GM12878 (cell line): Measurements from ENCODE around the gene STK11. TPM values are rescaled to one million over a fixed set of nuclear protein-coding genes. Genes with fewer than 3 reads are reported as not detected.

Experiments used
- ATAC-seq: fragments of 200-7000 bp; cut with Tn5 transposase; 3 replicates; pipeline ENCODE4 v1.9.1; 2020; ENCODE audit warnings: mild to moderate bottlenecking, moderate library complexity
- BruUV-seq: library from RNA; stranded (reverse); fragments of 400-500 nt; replicated peaks from 2 replicates; lab custom pipeline; 2021; lab: Mats Ljungman, UMichigan
- CTCF ChIA-PET: fragments of 300-600 bp; sonication (Branson Sonifier 250); formaldehyde crosslinking; extraction: SDS; loops from one replicate; lab custom pipeline; 2021; ENCODE audit warnings: inconsistent platforms; lab: Yijun Ruan, JAX
- POLR2A ChIA-PET: fragments of 350-600 bp; formaldehyde crosslinking; extraction: SDS; loops from one replicate; lab custom pipeline; 2021; ENCODE audit warnings: inconsistent platforms; lab: Charles Lee
- RAD21 ChIA-PET: fragments of 300-600 bp; sonication (Branson Sonifier 250); formaldehyde crosslinking; loops from one replicate; lab custom pipeline; 2023; ENCODE audit warnings: antibody characterized with exemption; ENCODE audit not compliant: unreplicated experiment; lab: Charles Lee
- SMC1A ChIA-PET: fragments of 300-600 bp; sonication (Branson Sonifier 250); formaldehyde crosslinking; loops from one replicate; lab custom pipeline; 2023; ENCODE audit not compliant: unreplicated experiment, uncharacterized antibody; lab: Charles Lee
- DNase-seq: peaks from one replicate; pipeline ENCODE4 v3.0.0-alpha.2; 2011; ENCODE audit warnings: low read depth, low spot score
- FAIRE-seq: peaks from 3 replicates; lab custom pipeline; 2011; peaks lifted over from hg19 to GRCh38; lab: Jason Lieb, UNC
- H2AFZ ChIP-seq: 2 replicates; pipeline ENCODE4 v1.6.0; 2011; ENCODE audit warnings: low read depth, low read length, control low read depth; ENCODE audit not compliant: control insufficient read depth
- H3K27ac ChIP-seq: 2 replicates; pipeline ENCODE4 v1.5.1; 2011; ENCODE audit warnings: control low read depth; ENCODE audit not compliant: control insufficient read depth, insufficient read depth
- H3K27me3 ChIP-seq, 2 experiments: replicated peaks in 1 of 2; 2 replicates each; pipeline versions ENCODE4 v1.6.0 to v1.6.1; 2011; ENCODE audit warnings: low read length in 1 of 2; ENCODE audit not compliant: control insufficient read depth in 2 of 2, insufficient read depth in 2 of 2
- H3K36me3 ChIP-seq, 2 experiments: 2 replicates each; pipeline ENCODE4 v1.5.1; 2011; ENCODE audit warnings: low read length in 1 of 2; ENCODE audit not compliant: control insufficient read depth in 2 of 2, insufficient read depth in 2 of 2
- H3K4me1 ChIP-seq: 2 replicates; pipeline ENCODE4 v1.6.1; 2011; ENCODE audit warnings: mild to moderate bottlenecking, low read length, moderate library complexity, mixed read lengths; ENCODE audit not compliant: control insufficient read depth, insufficient read depth
- H3K4me2 ChIP-seq: 2 replicates; pipeline ENCODE4 v1.6.0; 2011; ENCODE audit warnings: control low read depth; ENCODE audit not compliant: control insufficient read depth, insufficient read depth
- H3K4me3 ChIP-seq: fragments of 200-600 bp; sonication (generic); 2 replicates; pipeline ENCODE4 v1.5.1; 2016
- H3K79me2 ChIP-seq: 2 replicates; pipeline ENCODE4 v1.6.0; 2011; ENCODE audit warnings: low read length; ENCODE audit not compliant: control insufficient read depth, insufficient read depth
- H3K9ac ChIP-seq: 2 replicates; pipeline ENCODE4 v1.8.0; 2011; ENCODE audit warnings: low read length, control low read depth, mixed read lengths; ENCODE audit not compliant: control insufficient read depth, insufficient read depth
- H3K9me3 ChIP-seq: replicated peaks from 3 replicates; pipeline ENCODE4 v1.5.1; 2011; ENCODE audit warnings: mild to moderate bottlenecking, low read length; ENCODE audit not compliant: control insufficient read depth, insufficient read depth
- H4K20me1 ChIP-seq: 2 replicates; pipeline ENCODE4 v1.6.0; 2011; ENCODE audit not compliant: control insufficient read depth, insufficient read depth
- BCL11A ChIP-seq: IDR thresholded peaks from 2 replicates; pipeline ENCODE4 v1.6.1; 2011; ENCODE audit warnings: low read depth, low read length
- BHLHE40 ChIP-seq, 2 experiments: fragments of 450-650 bp in 1 of 2; IDR thresholded peaks; 2 replicates each; pipeline ENCODE4 v1.6.1; 2011 to 2017; ENCODE audit warnings: low read depth in 2 of 2, borderline replicate concordance in 1 of 2, improper control_type of control experiment in 1 of 2, low read length in 1 of 2, mild to moderate bottlenecking in 1 of 2
- IRF4 ChIP-seq: IDR thresholded peaks from 2 replicates; pipeline ENCODE4 v1.6.1; 2011; ENCODE audit warnings: low read depth, low read length
- WGBS: methylation state at CpG from one replicate; pipeline ENCODE4 v1.1.6; 2016; ENCODE audit warnings: low lambda C conversion rate; ENCODE audit not compliant: insufficient replicate concordance, insufficient coverage; ENCODE audit errors: missing lambda C conversion rate; 5-methylcytosine and 5-hydroxymethylcytosine counted together
- in situ Hi-C: fragments of 300-500 bp; cut with MboI; formaldehyde crosslinking; loops from 9 replicates; pipeline ENCODE4 v1.14.3; 2018; ENCODE audit warnings: mixed read lengths
- intact Hi-C: fragments of 100-400 bp; cut with micrococcal nuclease; formaldehyde crosslinking; loops from one replicate; pipeline ENCODE4 v1.14.2; 2022; ENCODE audit not compliant: unreplicated experiment
- polyA plus RNA-seq, 11 experiments: library from polyadenylated mRNA; depleted of rRNA in 4 of 11; unstranded in 6 of 11; stranded (reverse) in 5 of 11; fragments of >200 nt; fragmentation: Nextera tagmentation in 4 of 11; fragmentation: Illumina TruSeq in 1 of 11; extraction: Ambion mirVana in 4 of 11; extraction: Trizol in 1 of 11; gene quantifications; 1 replicate in 1 of 11; 2 replicates in 10 of 11; pipeline versions ENCODE4 v1.2.1 to v1.2.3, GENCODE V29; 2011 to 2016; ENCODE audit warnings: inconsistent platforms in 2 of 11, missing spikeins in 2 of 11, low read depth in 1 of 11
- total RNA-seq, 4 experiments: library from RNA; depleted of rRNA in 3 of 4; stranded (reverse); fragments of >200 nt in 3 of 4; fragmentation: Illumina TruSeq in 1 of 4; extraction: Trizol in 1 of 4; gene quantifications; 2 replicates each; pipeline versions ENCODE4 v1.2.1 to v1.2.3, GENCODE V29; 2013 to 2021
- TF ChIP-seq, protein P1 (sequence below): fragments of 450-650 bp; IDR thresholded peaks from 2 replicates; pipeline ENCODE4 v1.6.1; 2016; ENCODE audit warnings: mild to moderate bottlenecking

STK11 gene
- total and polyA plus RNA-seq, 10 of the 15 experiments (the other 5 are each of a cell fraction or from before 2014, with no cell fraction given) = 0.33 to 71.0 (median 23.8) TPM

DNA sequence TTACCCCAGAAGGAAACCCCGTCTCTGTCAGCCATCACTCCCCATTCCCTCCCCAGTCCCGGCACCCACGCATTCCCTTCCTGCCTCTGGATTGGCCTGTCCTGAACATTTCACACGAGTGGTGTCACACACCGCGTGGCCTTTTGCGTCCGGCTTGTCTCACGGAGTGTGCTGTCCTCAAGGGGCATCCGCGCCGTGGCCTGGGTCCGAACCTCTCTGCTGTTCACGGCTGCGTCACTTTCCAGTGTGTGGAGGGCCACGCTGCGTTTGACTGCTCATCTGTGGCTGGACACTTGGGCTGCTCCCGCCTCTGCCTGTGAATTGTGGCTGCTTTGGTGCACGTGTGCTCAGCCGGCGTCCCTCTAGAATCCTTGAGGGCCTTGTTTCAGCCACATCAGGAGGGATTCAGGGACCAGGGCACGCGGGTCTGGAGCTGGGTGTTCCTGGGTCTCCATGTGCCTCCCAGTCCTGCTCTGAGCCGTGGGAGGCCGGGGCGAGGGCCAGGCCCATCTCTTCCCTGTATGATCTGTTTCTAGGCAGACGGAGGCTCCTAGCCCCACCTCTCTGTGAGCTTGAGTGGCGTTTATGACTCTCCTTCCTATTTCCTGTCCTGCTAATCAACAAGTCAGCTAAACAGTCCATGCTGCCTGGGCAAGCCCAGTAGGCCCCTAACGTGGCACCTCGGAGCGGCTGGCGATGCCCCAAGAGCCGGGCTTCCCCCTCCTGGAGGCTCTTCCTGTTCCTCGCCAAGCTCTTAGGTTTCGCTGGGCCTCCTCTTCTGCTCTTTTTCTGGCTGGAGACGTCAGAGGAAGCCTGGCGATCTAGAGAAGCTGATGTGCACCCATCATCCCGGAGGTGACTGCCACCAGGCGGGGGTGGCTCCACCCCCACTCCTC, 8.1 kb downstream of the STK11 start (continued):
- TF ChIP-seq, protein P1, sequence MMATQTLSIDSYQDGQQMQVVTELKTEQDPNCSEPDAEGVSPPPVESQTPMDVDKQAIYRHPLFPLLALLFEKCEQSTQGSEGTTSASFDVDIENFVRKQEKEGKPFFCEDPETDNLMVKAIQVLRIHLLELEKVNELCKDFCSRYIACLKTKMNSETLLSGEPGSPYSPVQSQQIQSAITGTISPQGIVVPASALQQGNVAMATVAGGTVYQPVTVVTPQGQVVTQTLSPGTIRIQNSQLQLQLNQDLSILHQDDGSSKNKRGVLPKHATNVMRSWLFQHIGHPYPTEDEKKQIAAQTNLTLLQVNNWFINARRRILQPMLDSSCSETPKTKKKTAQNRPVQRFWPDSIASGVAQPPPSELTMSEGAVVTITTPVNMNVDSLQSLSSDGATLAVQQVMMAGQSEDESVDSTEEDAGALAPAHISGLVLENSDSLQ = peak; percentile 92

DNA sequence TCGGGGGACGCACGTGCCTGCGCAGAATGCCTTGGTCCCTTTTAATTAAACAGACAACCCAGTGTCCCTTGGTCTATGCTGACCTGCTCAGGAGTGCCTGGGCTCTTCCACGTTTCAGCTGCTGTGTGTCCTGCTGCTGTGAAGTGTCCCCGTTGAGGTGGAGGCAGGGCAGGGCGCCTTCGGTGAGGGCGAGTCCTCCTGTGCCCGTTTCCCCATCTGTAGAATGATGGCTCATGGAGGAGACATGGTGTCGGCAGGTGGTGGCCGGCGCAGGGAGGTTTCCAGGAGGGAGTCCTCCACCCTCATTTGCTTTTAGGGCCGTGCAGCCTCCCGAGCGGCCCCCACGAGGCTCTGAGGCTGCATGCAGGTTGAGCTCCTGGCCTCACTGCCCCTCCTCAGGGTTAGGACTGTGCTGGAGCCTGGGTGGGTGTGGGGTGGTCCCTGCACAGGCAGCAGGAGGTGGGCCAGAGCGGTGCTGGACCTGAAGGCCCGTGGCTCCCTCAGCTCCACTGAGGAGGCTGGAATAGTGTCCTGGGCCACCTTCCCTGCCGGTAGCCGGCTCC, 8.8 kb downstream of the STK11 start:
- FAIRE-seq (no peak), ATAC-seq (no peak), DNase-seq (no peak)
- no peak overlapping the region; the same call in 1 of the 2 replicates for H3K9ac ChIP-seq
- H3K4me2 ChIP-seq = peak overlapping the region; percentile 72
- H2AFZ ChIP-seq = no peak overlapping the region
- H3K79me2 ChIP-seq = peaks cover 63% of the 10 kb centered on the region
- peak overlapping the region; percentile 76 for H3K27ac ChIP-seq
- peak in 1 of 2 experiments; percentile 72; a peak in 2 of 4 replicates for TF ChIP-seq BHLHE40 (IDR thresholded peaks at IDR 0.05; ENCODE audit: borderline replicate concordance in 1 of 2, low read depth in 2 of 2, low read length in 1 of 2)
- no peak for TF ChIP-seq BCL11A
- no peak for TF ChIP-seq IRF4
- ChIA-PET CTCF (interaction anchor here (0.9 kb wide), 1 partner anchor 24 kb away, joined by 3 read pairs; no protein-coding TSS in a partner anchor), SMC1A (no interaction called here), RAD21 (interaction anchor here (0.8 to 1.2 kb wide), 3 partner anchors 30 to 276 kb away, joined by 3 read pairs; no protein-coding TSS in a partner anchor), POLR2A (interaction anchor here (0.5 to 1.6 kb wide), 4 partner anchors 11 to 154 kb away, joined by 3 to 6 read pairs (median 3); no protein-coding TSS in a partner anchor)
- H3K4me3 ChIP-seq = 0 out of 2 replicates have a peak overlapping the region, but pooled peaks have one; percentile 46
- peaks cover 7 to 15% of the 10 kb centered on the region in 2 experiments; a peak in 3 of 4 replicates for H3K36me3 ChIP-seq
- intact Hi-C loops (no loop called here), in situ Hi-C loops (no loop called here)
- H3K4me1 ChIP-seq = peaks cover 23% of the 10 kb centered on the region
- no peaks in the 10 kb centered on the region for H3K27me3 ChIP-seq
- WGBS = 68% methylated on average over 21 of the region's 21 CpGs
- BruUV-seq = no TSS peak
- no peaks in the 10 kb centered on the region; the same call in 1 of the 2 replicates for H4K20me1 ChIP-seq
- no peaks in the 10 kb centered on the region for H3K9me3 ChIP-seq
